Measurements from ENCODE around the gene KLHL5.

DNA sequence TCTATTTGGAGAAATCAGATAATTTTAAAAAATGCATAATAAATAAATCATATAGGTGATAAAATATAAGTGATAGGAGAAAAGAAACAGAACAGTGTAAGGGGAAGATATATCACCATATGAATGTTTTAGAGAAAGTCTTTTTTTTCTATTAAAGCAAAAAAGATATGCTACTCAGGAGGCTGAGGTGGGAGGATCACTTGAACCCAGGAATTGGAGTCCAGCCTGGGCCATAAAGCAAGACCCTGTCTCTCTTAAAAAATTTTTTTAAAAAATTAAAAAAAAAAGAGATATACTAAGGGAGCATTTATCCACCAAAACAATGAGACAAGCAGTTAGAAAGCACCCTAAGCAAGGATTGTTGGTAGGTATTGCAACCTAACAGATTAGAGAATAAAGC, 35.9 kb upstream of the KLHL5 start:
- TF ChIP-seq, protein P1, sequence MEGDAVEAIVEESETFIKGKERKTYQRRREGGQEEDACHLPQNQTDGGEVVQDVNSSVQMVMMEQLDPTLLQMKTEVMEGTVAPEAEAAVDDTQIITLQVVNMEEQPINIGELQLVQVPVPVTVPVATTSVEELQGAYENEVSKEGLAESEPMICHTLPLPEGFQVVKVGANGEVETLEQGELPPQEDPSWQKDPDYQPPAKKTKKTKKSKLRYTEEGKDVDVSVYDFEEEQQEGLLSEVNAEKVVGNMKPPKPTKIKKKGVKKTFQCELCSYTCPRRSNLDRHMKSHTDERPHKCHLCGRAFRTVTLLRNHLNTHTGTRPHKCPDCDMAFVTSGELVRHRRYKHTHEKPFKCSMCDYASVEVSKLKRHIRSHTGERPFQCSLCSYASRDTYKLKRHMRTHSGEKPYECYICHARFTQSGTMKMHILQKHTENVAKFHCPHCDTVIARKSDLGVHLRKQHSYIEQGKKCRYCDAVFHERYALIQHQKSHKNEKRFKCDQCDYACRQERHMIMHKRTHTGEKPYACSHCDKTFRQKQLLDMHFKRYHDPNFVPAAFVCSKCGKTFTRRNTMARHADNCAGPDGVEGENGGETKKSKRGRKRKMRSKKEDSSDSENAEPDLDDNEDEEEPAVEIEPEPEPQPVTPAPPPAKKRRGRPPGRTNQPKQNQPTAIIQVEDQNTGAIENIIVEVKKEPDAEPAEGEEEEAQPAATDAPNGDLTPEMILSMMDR (IDR thresholded peaks at IDR 0.05; ENCODE audit: low read depth, low read length, poor library complexity, severe bottlenecking): no peak
- TF ChIP-seq EZH2phosphoT487 (IDR thresholded peaks at IDR 0.05; ENCODE audit: borderline replicate concordance, low read length): no peak
